ENCODE results near the gene MYCBP2. TPM values are rescaled to one million over a fixed set of nuclear protein-coding genes. Genes with fewer than 3 reads are reported as not detected.

MYCBP2 gene
- total and polyA plus RNA-seq, 5 experiments from 2014 or later: 24.2 to 174 (median 41.4) TPM

Other genes with a start within 250 kb of the MYCBP2 start
- not detected for gene SCEL, start 208.6 kb upstream of the MYCBP2 start, total RNA-seq
- not detected for gene SCEL, start 208.6 kb upstream of the MYCBP2 start, polyA plus RNA-seq

Data from naive thymus-derived CD8-positive, alpha-beta T cell (primary cell).